RWPE1 (cell line): ENCODE data around the gene LRGUK.
"Not testable (repeated sequence)": the region's sequence is repeated elsewhere in the genome, so short reads cannot be mapped to it uniquely, and the experiment has no call there.

Source experiments
- CTCF ChIA-PET: fragments of 350-600 bp; sonication (Branson Sonifier 250); formaldehyde crosslinking; extraction: SDS; loops from one replicate; lab custom pipeline; 2021; lab: Yijun Ruan, JAX
- POLR2A ChIA-PET: fragments of 400-600 bp; formaldehyde crosslinking; extraction: SDS; loops from one replicate; lab custom pipeline; 2020; ENCODE audit warnings: antibody characterized with exemption; ENCODE audit not compliant: low non-redundant PET; lab: Yijun Ruan, JAX
- DNase-seq: peaks from one replicate; pipeline ENCODE4 v3.0.0; 2012; ENCODE audit warnings: low spot score
- H3K27ac ChIP-seq: fragments of 450-650 bp; 2 replicates; pipeline ENCODE4 v1.5.1; 2017
- CTCF ChIP-seq: fragments of 450-650 bp; conservative IDR thresholded peaks from 2 replicates; pipeline ENCODE4 v1.5.1; 2017; ENCODE audit warnings: low read depth, mild to moderate bottlenecking

Gene LRGUK

GRCh38 chr7:134212576-134213546 is 85.7 kb downstream of the LRGUK start:
- TF ChIP-seq CTCF: no peak
- H3K27ac ChIP-seq: no peak overlapping the region
- ChIA-PET POLR2A (no interaction called here), CTCF (no interaction called here)
- no peak for DNase-seq

- ChIA-PET POLR2A (no interaction called here), CTCF (no interaction called here)
- TF ChIP-seq CTCF: no peak
- no peak overlapping the region for H3K27ac ChIP-seq
- no peak for DNase-seq
These were observed 93.1 kb downstream of the LRGUK start for GRCh38 chr7:134220236-134220635.

- H3K27ac ChIP-seq, CTCF ChIA-PET, DNase-seq, POLR2A ChIA-PET: not testable (repeated sequence)
These were observed 104.2 kb downstream of the LRGUK start for GRCh38 chr7:134231296-134231695.

GRCh38 chr7:134234216-134234615 is 107.1 kb downstream of the LRGUK start:
- POLR2A ChIA-PET: no interaction called here
- H3K27ac ChIP-seq: no peak overlapping the region
- no peak for TF ChIP-seq CTCF
- CTCF ChIA-PET: no interaction called here
- DNase-seq: no peak

GRCh38 chr7:134245253-134245652 is 118.1 kb downstream of the LRGUK start:
- TF ChIP-seq CTCF: no peak
- DNase-seq: no peak
- POLR2A ChIA-PET: no interaction called here
- CTCF ChIA-PET: no interaction called here
- H3K27ac ChIP-seq: no peak overlapping the region

- ChIA-PET CTCF (no interaction called here), POLR2A (no interaction called here)
- DNase-seq: no peak
These were observed 119.2 kb downstream of the LRGUK start for GRCh38 chr7:134246347-134246746.

More at GRCh38 chr7:134246347-134246746, 119.2 kb downstream of the LRGUK start:
- no peak for TF ChIP-seq CTCF
- no peak overlapping the region for H3K27ac ChIP-seq
